ENCODE results near the gene NEDD8. TPM values are rescaled to one million over a fixed set of nuclear protein-coding genes. Genes with fewer than 3 reads are reported as not detected.

Gene NEDD8
- total and polyA plus RNA-seq, 2 donors (not counting 1 experiment from before 2014, with no cell fraction given): 145 to 441 TPM

DNA sequence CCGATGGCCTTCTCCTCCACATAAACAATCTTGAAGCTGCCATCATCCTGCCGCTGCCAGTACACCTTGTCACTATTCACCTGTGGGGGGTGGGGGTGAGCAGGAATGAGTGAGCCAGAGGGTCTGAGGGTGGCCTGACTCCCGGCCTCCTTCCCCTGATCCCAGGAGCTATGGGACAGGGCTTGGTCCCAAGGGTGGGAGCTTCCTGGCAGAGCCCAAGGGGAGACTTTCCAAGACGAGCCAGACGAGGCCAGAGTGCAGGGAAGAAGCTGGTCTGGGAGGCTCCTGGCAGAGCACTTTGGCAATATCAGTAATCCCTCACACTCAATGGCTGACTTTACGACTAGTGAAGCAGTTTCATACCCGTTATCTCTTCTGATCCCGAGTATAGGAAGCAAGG, 23.3 kb upstream of the NEDD8 start:
- H2AFZ ChIP-seq (ENCODE audit: low read length): no peak overlapping the region
- H3K9me3 ChIP-seq (ENCODE audit: control insufficient read depth, insufficient read depth, low read depth, low read length): no peaks in the 10 kb centered on the region
- DNase-seq (ENCODE audit: low read depth in 2 of 2): no peak
- no peaks in the 10 kb centered on the region for H4K20me1 ChIP-seq (ENCODE audit: control insufficient read depth, extremely low read depth, insufficient read depth, low read length)
- H3K4me3 ChIP-seq (replicated peaks in 1 of 4; ENCODE audit: control extremely low read depth in 1 of 4, insufficient read depth in 1 of 4, low read depth in 3 of 4, low read length in 4 of 4): no peak overlapping the region
- H3K9ac ChIP-seq (ENCODE audit: insufficient read depth, low read length): no peak overlapping the region
- H3K27me3 ChIP-seq (ENCODE audit: control insufficient read depth, insufficient read depth, low read length): no peaks in the 10 kb centered on the region
- no peaks in the 10 kb centered on the region for H3K36me3 ChIP-seq (ENCODE audit: control insufficient read depth, insufficient read depth, low read length)
- no peak for TF ChIP-seq EZH2 (IDR thresholded peaks at IDR 0.05; ENCODE audit: low read length, missing control alignments)
- TF ChIP-seq, protein P1, sequence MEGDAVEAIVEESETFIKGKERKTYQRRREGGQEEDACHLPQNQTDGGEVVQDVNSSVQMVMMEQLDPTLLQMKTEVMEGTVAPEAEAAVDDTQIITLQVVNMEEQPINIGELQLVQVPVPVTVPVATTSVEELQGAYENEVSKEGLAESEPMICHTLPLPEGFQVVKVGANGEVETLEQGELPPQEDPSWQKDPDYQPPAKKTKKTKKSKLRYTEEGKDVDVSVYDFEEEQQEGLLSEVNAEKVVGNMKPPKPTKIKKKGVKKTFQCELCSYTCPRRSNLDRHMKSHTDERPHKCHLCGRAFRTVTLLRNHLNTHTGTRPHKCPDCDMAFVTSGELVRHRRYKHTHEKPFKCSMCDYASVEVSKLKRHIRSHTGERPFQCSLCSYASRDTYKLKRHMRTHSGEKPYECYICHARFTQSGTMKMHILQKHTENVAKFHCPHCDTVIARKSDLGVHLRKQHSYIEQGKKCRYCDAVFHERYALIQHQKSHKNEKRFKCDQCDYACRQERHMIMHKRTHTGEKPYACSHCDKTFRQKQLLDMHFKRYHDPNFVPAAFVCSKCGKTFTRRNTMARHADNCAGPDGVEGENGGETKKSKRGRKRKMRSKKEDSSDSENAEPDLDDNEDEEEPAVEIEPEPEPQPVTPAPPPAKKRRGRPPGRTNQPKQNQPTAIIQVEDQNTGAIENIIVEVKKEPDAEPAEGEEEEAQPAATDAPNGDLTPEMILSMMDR (conservative IDR thresholded peaks at IDR 0.05 in 1 of 2, IDR thresholded peaks at IDR 0.05 in 1 of 2; ENCODE audit: low read depth in 1 of 2, low read length in 2 of 2): no peak
- no peaks in the 10 kb centered on the region for H3K79me2 ChIP-seq (ENCODE audit: control insufficient read depth, insufficient read depth, low read length)
- no peak overlapping the region for H3K4me2 ChIP-seq (ENCODE audit: extremely low read depth, insufficient read depth, low read length)
- H3K27ac ChIP-seq (ENCODE audit: insufficient read depth, low read length): no peak overlapping the region
- no peaks in the 10 kb centered on the region for H3K4me1 ChIP-seq (ENCODE audit: control insufficient read depth, extremely low read depth, insufficient read depth, low read length)

DNA sequence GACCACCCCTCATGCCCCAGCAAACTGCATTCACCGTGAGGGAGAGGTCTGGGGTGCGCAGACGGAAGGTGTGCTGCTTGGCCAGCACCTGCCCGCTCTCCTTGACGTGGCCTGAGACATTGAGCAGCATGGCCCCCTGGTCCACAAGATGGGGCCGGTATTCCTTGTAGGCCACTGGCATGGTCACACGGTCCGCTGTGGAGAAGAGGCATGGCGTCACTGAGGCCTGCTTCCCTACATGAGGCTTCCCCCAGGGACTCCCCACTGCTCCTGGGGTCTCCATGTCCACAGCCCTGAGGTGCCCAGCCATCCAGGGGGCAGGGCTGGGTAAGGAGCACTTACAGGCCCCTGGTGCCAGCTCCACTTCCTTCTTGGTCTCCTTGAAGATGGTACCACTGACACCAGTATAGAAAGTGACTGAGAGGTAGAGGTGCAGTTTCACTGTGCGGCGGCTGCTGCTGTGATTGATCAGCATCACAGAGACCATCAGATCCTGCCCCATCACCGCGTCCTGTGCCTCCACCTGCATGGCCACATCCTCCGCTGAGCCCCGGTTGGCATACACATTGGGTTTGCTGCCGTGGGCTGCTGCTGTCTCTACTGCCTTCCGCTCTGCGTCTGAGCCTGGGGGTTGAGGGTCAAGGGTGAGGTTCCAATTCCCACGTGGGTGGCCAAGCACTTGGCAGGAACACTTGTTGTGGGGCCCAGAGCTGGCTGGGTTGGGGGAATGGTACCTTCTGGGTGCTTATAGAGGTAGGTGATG, 22.6 kb upstream of the NEDD8 start:
- H3K4me1 ChIP-seq (ENCODE audit: control insufficient read depth, extremely low read depth, insufficient read depth, low read length): no peaks in the 10 kb centered on the region
- no peak for DNase-seq (ENCODE audit: low read depth in 2 of 2)
- no peaks in the 10 kb centered on the region for H3K36me3 ChIP-seq (ENCODE audit: control insufficient read depth, insufficient read depth, low read length)
- no peaks in the 10 kb centered on the region for H3K27me3 ChIP-seq (ENCODE audit: control insufficient read depth, insufficient read depth, low read length)
- no peaks in the 10 kb centered on the region for H3K79me2 ChIP-seq (ENCODE audit: control insufficient read depth, insufficient read depth, low read length)
- no peaks in the 10 kb centered on the region for H3K9me3 ChIP-seq (ENCODE audit: control insufficient read depth, insufficient read depth, low read depth, low read length)
- H3K4me3 ChIP-seq (replicated peaks in 1 of 4; ENCODE audit: control extremely low read depth in 1 of 4, insufficient read depth in 1 of 4, low read depth in 3 of 4, low read length in 4 of 4): no peak overlapping the region
- no peak for TF ChIP-seq EZH2 (IDR thresholded peaks at IDR 0.05; ENCODE audit: low read length, missing control alignments)
- no peak overlapping the region for H3K9ac ChIP-seq (ENCODE audit: insufficient read depth, low read length)
- no peak overlapping the region for H2AFZ ChIP-seq (ENCODE audit: low read length)
- H3K4me2 ChIP-seq (ENCODE audit: extremely low read depth, insufficient read depth, low read length): no peak overlapping the region
- no peak overlapping the region for H3K27ac ChIP-seq (ENCODE audit: insufficient read depth, low read length)
- H4K20me1 ChIP-seq (ENCODE audit: control insufficient read depth, extremely low read depth, insufficient read depth, low read length): no peaks in the 10 kb centered on the region

DNA sequence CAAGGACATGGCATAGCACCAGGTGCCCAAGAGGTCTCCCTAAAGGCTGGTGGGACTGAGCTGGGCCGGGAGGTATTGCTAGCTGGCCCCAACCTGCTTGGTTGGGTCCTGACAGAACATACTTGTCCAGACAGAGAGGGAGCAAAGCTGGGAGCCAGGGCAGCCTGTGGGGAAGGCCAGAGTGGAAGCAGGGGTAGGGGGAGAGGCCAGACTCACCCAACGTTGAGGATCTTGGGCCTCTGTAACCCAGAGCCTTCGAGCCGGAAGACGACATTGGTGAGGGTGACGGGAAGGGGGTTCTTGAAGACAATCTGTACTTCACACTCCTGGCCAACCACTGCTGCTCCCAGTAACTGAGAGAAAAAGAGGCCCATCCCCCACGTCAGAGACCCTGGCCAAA, 21.8 kb upstream of the NEDD8 start:
- H3K9ac ChIP-seq (ENCODE audit: insufficient read depth, low read length): no peak overlapping the region
- H3K4me3 ChIP-seq (replicated peaks in 1 of 4; ENCODE audit: control extremely low read depth in 1 of 4, insufficient read depth in 1 of 4, low read depth in 3 of 4, low read length in 4 of 4): no peak overlapping the region
- no peaks in the 10 kb centered on the region for H3K4me1 ChIP-seq (ENCODE audit: control insufficient read depth, extremely low read depth, insufficient read depth, low read length)
- H3K4me2 ChIP-seq (ENCODE audit: extremely low read depth, insufficient read depth, low read length): no peak overlapping the region
- no peaks in the 10 kb centered on the region for H4K20me1 ChIP-seq (ENCODE audit: control insufficient read depth, extremely low read depth, insufficient read depth, low read length)
- H3K79me2 ChIP-seq (ENCODE audit: control insufficient read depth, insufficient read depth, low read length): no peaks in the 10 kb centered on the region
- no peaks in the 10 kb centered on the region for H3K9me3 ChIP-seq (ENCODE audit: control insufficient read depth, insufficient read depth, low read depth, low read length)
- no peak for DNase-seq (ENCODE audit: low read depth in 2 of 2)
- TF ChIP-seq, protein P1 (conservative IDR thresholded peaks at IDR 0.05 in 1 of 2, IDR thresholded peaks at IDR 0.05 in 1 of 2; ENCODE audit: low read depth in 1 of 2, low read length in 2 of 2): no peak
- no peak for TF ChIP-seq EZH2 (IDR thresholded peaks at IDR 0.05; ENCODE audit: low read length, missing control alignments)
- H3K36me3 ChIP-seq (ENCODE audit: control insufficient read depth, insufficient read depth, low read length): no peaks in the 10 kb centered on the region
- H2AFZ ChIP-seq (ENCODE audit: low read length): no peak overlapping the region
- no peaks in the 10 kb centered on the region for H3K27me3 ChIP-seq (ENCODE audit: control insufficient read depth, insufficient read depth, low read length)
- H3K27ac ChIP-seq (ENCODE audit: insufficient read depth, low read length): no peak overlapping the region

Measured in fibroblast of lung (primary cell).